NB4 (cell line): ENCODE data around the gene CEP135.

Experiments used
- CTCF ChIP-seq: IDR thresholded peaks from one replicate; pipeline ENCODE4 v1.5.1; 2012; ENCODE audit warnings: low read depth, low read length
- MYC ChIP-seq: IDR thresholded peaks from 2 replicates; pipeline ENCODE4 v1.6.1; 2011; ENCODE audit warnings: low read depth, low read length
- POLR2A ChIP-seq: IDR thresholded peaks from 2 replicates; pipeline ENCODE4 v1.6.1; 2011; ENCODE audit warnings: mild to moderate bottlenecking; ENCODE audit not compliant: insufficient read length; ENCODE audit errors: extremely low read depth

- no peak for TF ChIP-seq CTCF
- no peak for TF ChIP-seq MYC
- TF ChIP-seq POLR2A, result no peak
Observed at GRCh38 chr4:56062106-56062505, 113.4 kb downstream of the CEP135 start.
